Right atrium auricular region (tissue), 2 donors: ENCODE results near the gene HES4. TPM values are rescaled to one million over a fixed set of nuclear protein-coding genes. Genes with fewer than 3 reads are reported as not detected.
"Not testable (repeated sequence)": the region's sequence is repeated elsewhere in the genome, so short reads cannot be mapped to it uniquely, and the experiment has no call there.

Source experiments
- DNase-seq: peaks from one replicate; pipeline ENCODE4 v3.0.0-alpha.2; 2019; ENCODE audit warnings: low spot score
- H3K27ac ChIP-seq, 2 donors: fragments of 200-600 bp; sonication (generic); 1 replicate in 1 of 2; 2 replicates in 1 of 2; pipeline ENCODE4 v1.5.1; 2016 to 2019
- H3K27me3 ChIP-seq, 2 donors: fragments of 200-600 bp; sonication (generic); one replicate each; pipeline versions ENCODE4 v1.5.1 to v1.6.0; 2017 to 2019
- H3K36me3 ChIP-seq: fragments of 200-600 bp; sonication (generic); one replicate; pipeline ENCODE4 v1.5.1; 2016
- H3K4me1 ChIP-seq, 2 donors: fragments of 200-600 bp; sonication (generic); one replicate each; pipeline versions ENCODE4 v1.5.1 to v1.6.0; 2017 to 2019
- H3K4me3 ChIP-seq, 2 donors: fragments of 200-600 bp; sonication (generic); 1 replicate in 1 of 2; 2 replicates in 1 of 2; pipeline ENCODE4 v1.5.1; 2017 to 2019; ENCODE audit warnings: mild to moderate bottlenecking in 1 of 2, moderate library complexity in 1 of 2
- H3K9me3 ChIP-seq, 2 donors: fragments of 200-600 bp; sonication (generic); one replicate each; pipeline ENCODE4 v1.5.1; 2019
- CTCF ChIP-seq, 2 donors: fragments of 200-600 bp; sonication (generic); IDR thresholded peaks; one replicate each; pipeline ENCODE4 v1.5.1; 2019; ENCODE audit warnings: antibody characterized with exemption in 2 of 2
- total RNA-seq, 2 donors: library from RNA; depleted of rRNA; stranded (reverse); fragments of >200 nt; gene quantifications; one replicate each; pipeline ENCODE4 v1.1.0, GENCODE V29; 2016

HES4 gene
- total RNA-seq, 2 donors from 2014 or later = 31.8 to 68.4 TPM

GRCh38 chr1:1031659-1032235 is 31.9 kb upstream of the HES4 start:
- H3K4me1 ChIP-seq = peaks cover 0 to 40% of the 10 kb centered on the region in 2 donors
- no peak for DNase-seq
- no peak overlapping the region for H3K27ac ChIP-seq
- H3K27me3 ChIP-seq = peaks cover 0 to 4% of the 10 kb centered on the region in 2 donors
- H3K9me3 ChIP-seq = no peaks in the 10 kb centered on the region
- no peak overlapping the region for H3K4me3 ChIP-seq
- TF ChIP-seq CTCF (IDR thresholded peaks at IDR 0.05) = no peak
- no peaks in the 10 kb centered on the region for H3K36me3 ChIP-seq

- H3K36me3 ChIP-seq, DNase-seq, H3K27ac ChIP-seq, H3K9me3 ChIP-seq, H3K4me3 ChIP-seq, H3K27me3 ChIP-seq: not testable (repeated sequence)
- peaks cover 0 to 47% of the 10 kb centered on the region in 2 donors for H3K4me1 ChIP-seq
These were observed 31.2 kb upstream of the HES4 start for GRCh38 chr1:1030867-1031658.

GRCh38 chr1:1027791-1028190 is 27.9 kb upstream of the HES4 start:
- peaks cover 0 to 54% of the 10 kb centered on the region in 2 donors for H3K4me1 ChIP-seq
- no peak for TF ChIP-seq CTCF (IDR thresholded peaks at IDR 0.05)
- H3K9me3 ChIP-seq = no peaks in the 10 kb centered on the region
- H3K36me3 ChIP-seq = no peaks in the 10 kb centered on the region
- no peak for DNase-seq
- no peaks in the 10 kb centered on the region for H3K27me3 ChIP-seq
- H3K27ac ChIP-seq = no peak overlapping the region
- H3K4me3 ChIP-seq = no peak overlapping the region

- Histone ChIP-seq H3K9me3 (no peaks in the 10 kb centered on the region), H3K27me3 (no peaks in the 10 kb centered on the region), H3K36me3 (no peaks in the 10 kb centered on the region), H3K27ac (no peak overlapping the region), H3K4me3 (no peak overlapping the region), H3K4me1 (peaks cover 0 to 44% of the 10 kb centered on the region in 2 donors)
- no peak for DNase-seq
- no peak for TF ChIP-seq CTCF (IDR thresholded peaks at IDR 0.05)
These were observed 26.9 kb upstream of the HES4 start for GRCh38 chr1:1026599-1027413.

- Histone ChIP-seq H3K27me3 (no peaks in the 10 kb centered on the region), H3K4me3 (no peak overlapping the region), H3K36me3 (no peaks in the 10 kb centered on the region), H3K9me3 (no peaks in the 10 kb centered on the region), H3K4me1 (peaks cover 0 to 48% of the 10 kb centered on the region in 2 donors), H3K27ac (no peak overlapping the region)
- no peak for TF ChIP-seq CTCF (IDR thresholded peaks at IDR 0.05)
- no peak for DNase-seq
These were observed 25.8 kb upstream of the HES4 start for GRCh38 chr1:1025730-1026129.
